22Rv1 (cell line): ENCODE measurements around the gene HFE.

Experiments used
- ZFX ChIP-seq: fragments of 450-650 bp; IDR thresholded peaks from 2 replicates; pipeline ENCODE4 v1.6.1; 2017; ENCODE audit warnings: antibody characterized with exemption, borderline replicate concordance
- TF ChIP-seq, protein P1 (sequence below): fragments of 450-650 bp; IDR thresholded peaks from 2 replicates; pipeline ENCODE4 v1.5.1; 2017; ENCODE audit warnings: mild to moderate bottlenecking

DNA sequence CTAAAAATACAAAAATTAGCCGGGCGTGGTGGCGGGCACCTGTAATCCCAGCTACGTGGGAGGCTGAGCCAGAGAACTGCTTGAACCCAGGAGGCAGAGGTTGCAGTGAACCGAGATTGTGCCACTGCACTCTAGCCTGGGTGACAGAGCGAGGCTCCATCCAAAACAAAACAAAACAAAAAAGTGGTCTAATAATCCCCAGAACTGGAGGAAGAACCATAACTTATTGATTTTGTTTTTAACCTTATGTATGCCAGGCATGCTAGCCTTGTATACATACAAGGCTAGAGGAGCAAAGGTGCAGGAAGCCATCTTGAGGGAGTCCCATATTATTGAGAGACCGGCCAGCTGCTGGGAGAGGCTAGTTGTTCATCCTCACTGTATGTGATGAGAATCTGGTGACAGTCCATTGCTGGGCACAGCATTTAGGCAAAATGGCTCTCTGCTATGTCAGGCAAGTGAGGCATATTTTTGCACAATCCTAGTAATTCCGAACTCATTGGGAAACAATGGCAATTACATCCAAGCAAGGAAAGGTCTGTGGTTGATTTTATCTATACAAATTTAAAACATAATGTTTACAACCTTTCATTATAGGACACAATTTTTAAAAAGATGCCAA, 18.0 kb downstream of the HFE start:
- TF ChIP-seq, protein P1, sequence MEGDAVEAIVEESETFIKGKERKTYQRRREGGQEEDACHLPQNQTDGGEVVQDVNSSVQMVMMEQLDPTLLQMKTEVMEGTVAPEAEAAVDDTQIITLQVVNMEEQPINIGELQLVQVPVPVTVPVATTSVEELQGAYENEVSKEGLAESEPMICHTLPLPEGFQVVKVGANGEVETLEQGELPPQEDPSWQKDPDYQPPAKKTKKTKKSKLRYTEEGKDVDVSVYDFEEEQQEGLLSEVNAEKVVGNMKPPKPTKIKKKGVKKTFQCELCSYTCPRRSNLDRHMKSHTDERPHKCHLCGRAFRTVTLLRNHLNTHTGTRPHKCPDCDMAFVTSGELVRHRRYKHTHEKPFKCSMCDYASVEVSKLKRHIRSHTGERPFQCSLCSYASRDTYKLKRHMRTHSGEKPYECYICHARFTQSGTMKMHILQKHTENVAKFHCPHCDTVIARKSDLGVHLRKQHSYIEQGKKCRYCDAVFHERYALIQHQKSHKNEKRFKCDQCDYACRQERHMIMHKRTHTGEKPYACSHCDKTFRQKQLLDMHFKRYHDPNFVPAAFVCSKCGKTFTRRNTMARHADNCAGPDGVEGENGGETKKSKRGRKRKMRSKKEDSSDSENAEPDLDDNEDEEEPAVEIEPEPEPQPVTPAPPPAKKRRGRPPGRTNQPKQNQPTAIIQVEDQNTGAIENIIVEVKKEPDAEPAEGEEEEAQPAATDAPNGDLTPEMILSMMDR: no peak
- TF ChIP-seq ZFX: no peak
